GM23338 (cell line): ENCODE data around the gene VAV3. TPM values are rescaled to one million over a fixed set of nuclear protein-coding genes. Genes with fewer than 3 reads are reported as not detected.

Experiments
- ATAC-seq: fragments of 200-7000 bp; cut with Tn5 transposase; 3 replicates; pipeline ENCODE4 v1.9.1; 2020
- DNase-seq: peaks from one replicate; pipeline ENCODE4 v3.0.0-alpha.2; 2015; ENCODE audit warnings: low spot score
- H2AFZ ChIP-seq: fragments of 200-600 bp; sonication (generic); 2 replicates; pipeline ENCODE4 v1.8.0; 2016; ENCODE audit warnings: antibody characterized with exemption, mild to moderate bottlenecking, moderate library complexity
- H3F3A ChIP-seq: fragments of 200-600 bp; sonication (generic); replicated peaks from 2 replicates; pipeline ENCODE4 v1.8.0; 2017; ENCODE audit warnings: antibody characterized with exemption, mixed run types, low read depth
- H3K27ac ChIP-seq: fragments of 200-600 bp; sonication (generic); 2 replicates; pipeline ENCODE4 v1.6.1; 2016; ENCODE audit warnings: low read depth
- H3K27me3 ChIP-seq: fragments of 200-600 bp; sonication (generic); 2 replicates; pipeline ENCODE4 v1.8.0; 2016; ENCODE audit warnings: mild to moderate bottlenecking, mixed run types, moderate library complexity; ENCODE audit not compliant: insufficient read depth
- H3K36me3 ChIP-seq: fragments of 200-600 bp; sonication (generic); 2 replicates; pipeline ENCODE4 v1.8.0; 2016; ENCODE audit warnings: mild to moderate bottlenecking; ENCODE audit not compliant: insufficient read depth
- H3K4me1 ChIP-seq: fragments of 200-600 bp; sonication (generic); 2 replicates; pipeline ENCODE4 v1.8.0; 2016; ENCODE audit warnings: mild to moderate bottlenecking, moderate library complexity; ENCODE audit not compliant: insufficient read depth
- H3K4me2 ChIP-seq: fragments of 200-600 bp; sonication (generic); 2 replicates; pipeline ENCODE4 v1.7.1; 2017; ENCODE audit warnings: mixed run types
- H3K4me3 ChIP-seq: fragments of 200-600 bp; sonication (generic); 2 replicates; pipeline ENCODE4 v1.6.1; 2016; ENCODE audit warnings: mixed run types
- H3K79me2 ChIP-seq: fragments of 200-600 bp; sonication (generic); replicated peaks from 2 replicates; pipeline ENCODE4 v1.8.0; 2017; ENCODE audit warnings: mild to moderate bottlenecking; ENCODE audit not compliant: insufficient read depth
- H3K9me2 ChIP-seq: fragments of 200-600 bp; sonication (generic); 2 replicates; pipeline ENCODE4 v1.8.0; 2017; ENCODE audit not compliant: insufficient read depth
- H4K20me1 ChIP-seq: fragments of 200-600 bp; sonication (generic); replicated peaks from 2 replicates; pipeline ENCODE4 v1.8.0; 2017; ENCODE audit warnings: mild to moderate bottlenecking; ENCODE audit not compliant: insufficient read depth
- H3K27ac Mint-ChIP-seq: 2 replicates; pipeline ENCODE4 v1.8.0; 2020; ENCODE audit warnings: inconsistent platforms, mild to moderate bottlenecking, moderate library complexity, mixed read lengths
- H3K27me3 Mint-ChIP-seq: 3 replicates; pipeline ENCODE4 v1.8.0; 2022; ENCODE audit warnings: low read depth, mild to moderate bottlenecking, moderate library complexity, mixed read lengths, inconsistent platforms; ENCODE audit not compliant: insufficient read depth, poor library complexity
- H3K36me3 Mint-ChIP-seq: 3 replicates; pipeline ENCODE4 v1.8.0; 2021; ENCODE audit warnings: low read depth, mild to moderate bottlenecking, inconsistent platforms, moderate library complexity, mixed read lengths
- H3K4me1 Mint-ChIP-seq: 3 replicates; pipeline ENCODE4 v1.8.0; 2020; ENCODE audit warnings: mild to moderate bottlenecking, inconsistent platforms, mixed read lengths
- H3K4me3 Mint-ChIP-seq: 3 replicates; pipeline ENCODE4 v1.8.0; 2021; ENCODE audit warnings: moderate library complexity, mild to moderate bottlenecking, inconsistent platforms, mixed read lengths
- H3K9me3 Mint-ChIP-seq: 3 replicates; pipeline ENCODE4 v1.8.0; 2020; ENCODE audit warnings: moderate library complexity, mild to moderate bottlenecking, inconsistent platforms, mixed read lengths
- CTCF ChIP-seq, 2 experiments: fragments of 200-600 bp in 1 of 2; sonication (generic) in 1 of 2; conservative IDR thresholded peaks; 2 replicates each; pipeline versions ENCODE4 v1.5.1 to v1.6.1; 2016 to 2017; ENCODE audit warnings: antibody characterized with exemption in 2 of 2, low read depth in 2 of 2, mild to moderate bottlenecking in 2 of 2, moderate library complexity in 1 of 2
- ETS1 ChIP-seq: IDR thresholded peaks from 2 replicates; pipeline ENCODE4 v1.6.1; 2016; ENCODE audit warnings: antibody characterized with exemption
- EZH2 ChIP-seq: fragments of 200-600 bp; sonication (generic); IDR thresholded peaks from one replicate; pipeline ENCODE4 v1.8.0; 2017; ENCODE audit warnings: antibody characterized with exemption, mild to moderate bottlenecking, low read depth; ENCODE audit not compliant: unreplicated experiment
- EZH2phosphoT487 ChIP-seq: fragments of 200-600 bp; sonication (generic); IDR thresholded peaks from one replicate; pipeline ENCODE4 v1.8.1; 2018; ENCODE audit warnings: antibody characterized with exemption; ENCODE audit not compliant: unreplicated experiment
- JUNB ChIP-seq: IDR thresholded peaks from one replicate; pipeline ENCODE4 v1.6.1; 2016; ENCODE audit warnings: antibody characterized with exemption; ENCODE audit not compliant: unreplicated experiment
- NANOG ChIP-seq: IDR thresholded peaks from 2 replicates; pipeline ENCODE4 v1.6.1; 2016; ENCODE audit warnings: antibody characterized with exemption, borderline replicate concordance
- POLR2AphosphoS5 ChIP-seq: IDR thresholded peaks from 2 replicates; pipeline ENCODE4 v1.6.1; 2016; ENCODE audit warnings: antibody characterized with exemption, low read depth
- STAT1 ChIP-seq: IDR thresholded peaks from one replicate; pipeline ENCODE4 v1.6.1; 2016; ENCODE audit warnings: antibody characterized with exemption; ENCODE audit not compliant: unreplicated experiment
- ZNF114 ChIP-seq: fragments of 250-450 bp; sonication (Bioruptor Pico); IDR thresholded peaks from 2 replicates; pipeline ENCODE4 v1.5.0; 2020; ENCODE audit warnings: mild to moderate bottlenecking, moderate library complexity
- ZNF331 ChIP-seq: fragments of 250-450 bp; sonication (Bioruptor Pico); IDR thresholded peaks from 2 replicates; pipeline ENCODE4 v1.5.0; 2020; ENCODE audit warnings: low read depth, mild to moderate bottlenecking, moderate library complexity
- ZNF462 ChIP-seq: fragments of 250-450 bp; sonication (Bioruptor Pico); IDR thresholded peaks from 2 replicates; pipeline ENCODE4 v1.5.0; 2020; ENCODE audit warnings: mild to moderate bottlenecking, moderate library complexity
- polyA plus RNA-seq: library from polyadenylated mRNA; unstranded; fragments of >200 nt; fragmentation: Nextera tagmentation; extraction: Ambion mirVana; gene quantifications from 2 replicates; pipeline ENCODE4 v1.2.1, GENCODE V29; 2016
- total RNA-seq: library from RNA; depleted of rRNA; stranded (reverse); fragments of >200 nt; shearing (Covaris generic); gene quantifications from 2 replicates; pipeline ENCODE4 v1.2.3, GENCODE V29; 2014

VAV3 gene
- total and polyA plus RNA-seq, 2 experiments from 2014 or later = 3.0 to 11.3 TPM

- Histone ChIP-seq H3K79me2 (no peaks in the 10 kb centered on the region), H3K27ac (no peak overlapping the region), H3K36me3 (no peaks in the 10 kb centered on the region), H2AFZ (0 out of 2 replicates have a peak overlapping the region, but pooled peaks have one; percentile 56), H3K4me3 (no peak overlapping the region), H3K4me2 (no peak overlapping the region), H3K27me3 (no peaks in the 10 kb centered on the region), H3K4me1 (no peaks in the 10 kb centered on the region), H3K9me2 (peaks cover 4% of the 10 kb centered on the region; the same call in 1 of the 2 replicates), H3F3A (no peaks in the 10 kb centered on the region), H4K20me1 (no peaks in the 10 kb centered on the region)
- Mint-ChIP-seq H3K27ac (no peak overlapping the region; the same call in 1 of the 2 replicates), H3K27me3 (peaks cover 4% of the 10 kb centered on the region), H3K9me3 (no peaks in the 10 kb centered on the region; the same call in 2 of the 3 replicates), H3K36me3 (no peaks in the 10 kb centered on the region; the same call in 2 of the 3 replicates), H3K4me3 (no peak overlapping the region), H3K4me1 (peaks cover 6% of the 10 kb centered on the region; the same call in 2 of the 3 replicates)
- ATAC-seq (peak; percentile 82), DNase-seq (peak; percentile 23)
- TF ChIP-seq ZNF462 (CRISPR knock-in tag) (no peak), ZNF114 (CRISPR knock-in tag) (no peak), CTCF (conservative IDR thresholded peaks at IDR 0.05; ENCODE audit: low read depth in 2 of 2) (no peak), ETS1 (no peak), ZNF331 (CRISPR knock-in tag) (no peak), NANOG (no peak), STAT1 (no peak), POLR2AphosphoS5 (no peak), EZH2 (no peak), EZH2phosphoT487 (no peak), JUNB (no peak)
These were observed 426.5 kb downstream of the VAV3 start for GRCh38 chr1:107538502-107538901.
